ENCODE data around the gene SMAD2.
"Not testable (repeated sequence)": the region's sequence is repeated elsewhere in the genome, so short reads cannot be mapped to it uniquely, and the experiment has no call there.

The SMAD2 gene

DNA sequence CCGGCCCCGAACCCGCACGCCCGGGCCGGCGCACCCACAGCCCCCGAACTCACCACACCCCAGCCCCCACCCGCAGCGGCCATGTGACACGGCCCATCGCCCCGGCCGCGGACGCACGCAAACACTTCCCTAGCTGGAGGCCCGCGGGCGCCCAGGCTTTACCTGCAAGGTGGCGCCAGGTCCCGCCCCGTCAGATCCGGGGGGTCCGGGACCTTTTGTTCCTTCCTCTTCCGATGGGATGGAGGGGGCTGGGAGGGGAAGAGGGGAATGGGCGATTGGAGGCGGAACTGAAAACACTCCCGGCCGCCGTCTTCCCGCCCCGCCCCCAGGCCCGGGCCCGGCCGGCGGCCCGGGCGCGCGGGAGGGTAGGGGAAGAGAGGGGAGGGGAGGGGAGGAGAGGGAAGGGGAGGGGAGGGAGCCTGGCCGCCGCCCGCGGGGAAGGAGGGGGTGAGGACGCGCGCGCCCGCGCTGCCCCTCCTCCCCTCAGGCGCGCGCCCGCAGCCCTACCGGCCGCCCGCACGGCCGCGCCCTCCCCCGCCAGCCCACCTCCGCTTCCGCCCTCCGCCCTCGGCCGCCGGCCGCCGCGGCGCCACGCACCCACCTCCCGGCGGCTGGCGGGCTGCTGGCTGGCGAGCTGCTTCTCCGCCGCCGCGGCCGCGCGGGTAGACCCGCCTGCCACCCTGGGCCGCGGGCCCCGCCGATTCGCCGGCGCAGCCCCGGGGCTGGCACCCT lies at the start of gene SMAD2:
Gene SMAD2, minus strand, starts transcription at position 461 of the 732 bp plus-strand sequence. CDS start 33,903 bp downstream, outside the sequence.
- peak; percentile 58 for DNase-seq (ENCODE audit: low spot score)

DNA sequence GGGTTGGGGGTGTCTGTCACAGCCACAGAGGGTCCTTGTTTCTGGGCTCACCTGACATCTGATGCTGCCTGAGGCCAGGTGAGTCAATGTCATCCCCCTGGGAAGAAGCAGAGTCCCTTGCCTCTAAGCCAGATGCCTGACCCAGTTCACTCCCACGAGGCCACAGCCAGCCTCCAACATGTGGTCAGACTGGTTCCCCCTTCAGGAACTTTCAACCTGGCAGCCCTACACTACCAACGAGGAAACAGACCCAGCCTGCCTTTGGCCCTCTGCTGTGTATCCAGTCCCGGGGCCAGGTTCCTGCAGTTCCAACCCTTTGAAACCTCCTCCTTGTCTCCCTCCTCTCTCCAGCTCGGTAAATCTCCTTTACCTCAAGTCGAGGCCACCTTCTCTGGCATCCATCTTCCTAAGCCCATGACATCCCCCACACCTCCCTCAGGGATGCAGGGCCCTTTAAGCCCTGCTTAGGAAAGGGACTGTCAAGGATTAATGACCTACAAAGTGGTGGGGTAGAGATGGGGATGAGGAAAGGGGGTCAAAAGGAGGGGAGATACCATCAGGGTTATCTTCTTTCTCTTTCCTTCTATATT lies 49.2 kb upstream of the SMAD2 start:
- DNase-seq (ENCODE audit: low spot score): no peak

DNA sequence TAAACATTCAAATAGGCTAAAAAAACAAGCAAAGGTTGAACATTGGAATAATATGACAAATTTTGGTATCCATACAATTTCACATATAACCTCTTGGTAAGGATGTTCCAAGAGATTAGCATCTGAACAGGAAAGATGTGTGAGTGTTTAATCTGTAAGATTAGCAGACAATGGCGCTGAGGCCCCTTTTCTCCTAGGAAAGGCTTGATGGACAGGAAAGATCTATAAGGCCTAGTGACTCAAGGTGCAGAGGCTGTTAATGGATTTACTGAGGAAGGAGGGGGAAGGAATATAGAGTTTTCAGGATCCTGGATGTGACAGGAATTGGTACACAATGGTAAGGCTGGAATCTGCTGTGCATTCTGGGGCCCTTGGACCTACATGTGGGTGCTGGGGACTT lies 48.1 kb upstream of the SMAD2 start:
- DNase-seq (ENCODE audit: low spot score): no peak

DNA sequence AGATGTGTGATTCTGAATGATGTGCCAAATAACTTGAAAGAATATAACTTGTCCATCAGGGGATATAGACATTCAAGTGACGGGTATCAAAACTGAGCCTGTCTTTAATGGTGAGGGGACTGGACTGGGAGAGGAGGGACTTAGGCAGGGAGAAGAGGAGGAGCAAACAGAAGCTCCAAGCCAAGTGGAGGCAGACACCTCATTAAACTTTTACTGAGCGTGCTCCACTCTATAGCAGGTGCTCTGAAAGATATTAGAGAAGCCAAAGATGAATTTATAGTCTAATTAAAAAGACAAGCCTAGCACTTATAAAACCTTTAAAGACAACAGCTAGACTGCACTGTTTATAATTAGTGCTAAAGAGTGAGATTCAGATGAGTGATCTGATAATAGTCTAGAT lies 47.7 kb upstream of the SMAD2 start:
- no peak for DNase-seq (ENCODE audit: low spot score)

DNA sequence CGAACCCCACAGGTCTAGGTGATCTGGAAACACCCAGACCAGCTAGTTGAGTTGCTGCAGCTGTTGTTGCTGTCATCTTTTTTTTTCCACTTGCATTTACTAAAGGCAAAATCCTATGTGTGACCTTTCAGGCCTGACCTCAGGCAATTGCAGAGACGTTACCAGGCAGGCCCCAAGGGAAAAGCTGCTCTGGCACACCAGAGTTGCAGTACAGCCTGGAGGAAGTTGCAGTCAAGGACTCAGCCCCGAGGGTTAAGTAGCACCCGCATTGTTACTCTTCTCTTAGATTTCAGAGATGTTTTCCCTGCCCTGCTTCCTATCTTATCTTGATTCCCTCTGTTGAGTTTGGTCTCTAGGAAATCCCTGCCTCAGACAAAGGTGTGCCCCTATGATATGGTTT lies 45.2 kb upstream of the SMAD2 start:
- no peak for DNase-seq (ENCODE audit: low spot score)

DNA sequence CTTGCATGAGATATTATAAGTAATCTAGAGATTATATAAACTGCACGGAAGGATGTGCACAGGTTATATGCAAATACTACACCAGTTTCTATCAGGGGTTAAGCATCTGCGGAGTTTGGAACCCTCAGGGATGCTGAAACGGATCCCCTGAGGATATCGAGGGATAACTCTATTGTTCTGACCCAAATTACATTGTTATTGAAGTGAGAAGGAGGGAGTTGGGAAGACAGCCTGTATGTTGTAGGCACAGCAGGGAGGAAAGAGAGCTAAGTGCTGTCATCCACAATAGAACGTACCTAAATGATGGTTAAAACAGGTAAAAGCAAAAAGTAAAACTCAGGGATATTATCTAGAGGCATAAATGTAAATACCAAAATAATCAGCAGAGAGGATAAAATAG lies 44.6 kb upstream of the SMAD2 start:
- no peak for DNase-seq (ENCODE audit: low spot score)

DNA sequence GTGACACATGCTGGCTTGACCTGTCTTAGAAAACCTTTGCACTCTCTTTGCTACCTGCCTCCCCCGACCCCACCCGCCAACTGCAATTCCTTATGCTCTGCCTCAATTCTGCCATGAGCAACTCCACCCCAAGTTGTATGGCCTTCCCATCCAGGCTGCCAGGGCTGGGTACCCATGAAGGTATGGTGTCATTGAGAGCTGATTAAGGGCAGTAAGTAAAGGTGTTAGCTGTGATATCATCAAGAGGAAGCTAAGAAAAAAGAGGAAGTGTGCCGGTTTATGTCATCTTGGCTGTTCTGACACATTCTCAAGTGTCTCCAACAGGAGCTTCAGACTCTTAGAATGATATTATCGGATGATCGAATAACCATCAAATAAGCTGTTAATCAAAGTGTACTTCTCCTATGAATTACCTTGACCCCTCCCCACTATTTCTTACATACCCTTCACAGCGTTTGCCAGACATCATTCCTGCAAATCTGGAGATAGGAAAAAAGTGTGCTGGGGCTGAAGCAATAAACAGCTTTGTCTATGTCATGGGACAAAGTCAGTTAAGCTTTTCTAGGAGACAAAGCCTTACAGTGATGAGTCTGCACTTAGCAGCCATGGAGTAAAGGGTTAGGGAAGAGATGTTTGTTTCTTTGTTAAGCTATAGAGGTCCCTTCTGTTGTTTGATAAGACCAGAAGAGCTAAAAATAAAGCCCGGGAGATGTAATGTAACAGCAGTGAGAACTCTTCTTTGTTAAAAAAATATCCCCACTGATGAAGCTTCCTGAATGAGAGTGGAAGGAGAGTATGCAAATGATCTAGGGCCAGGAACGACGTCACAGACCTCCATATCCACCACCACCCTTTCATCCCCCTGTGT lies 40.4 kb upstream of the SMAD2 start:
- no peak for DNase-seq (ENCODE audit: low spot score)

DNA sequence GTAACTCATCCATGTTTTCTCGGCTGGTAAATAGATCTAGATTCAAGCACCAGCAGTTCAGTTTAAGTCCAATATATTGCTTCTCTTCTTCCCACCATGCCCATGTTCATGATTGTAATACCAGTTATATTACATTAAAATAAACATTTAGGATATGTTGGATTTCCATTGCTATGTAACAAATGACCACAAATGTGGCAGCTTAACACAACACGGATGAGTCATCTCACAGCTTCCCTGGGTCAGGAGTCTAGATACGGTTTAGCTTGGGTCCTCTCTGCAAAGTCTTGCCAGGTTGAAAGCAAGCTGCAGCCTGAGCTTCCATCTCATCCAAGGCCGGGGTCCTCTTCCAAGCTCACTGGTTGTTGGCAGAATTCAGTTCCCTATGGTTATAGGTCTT lies 39.4 kb upstream of the SMAD2 start:
- DNase-seq (ENCODE audit: low spot score): no peak

DNA sequence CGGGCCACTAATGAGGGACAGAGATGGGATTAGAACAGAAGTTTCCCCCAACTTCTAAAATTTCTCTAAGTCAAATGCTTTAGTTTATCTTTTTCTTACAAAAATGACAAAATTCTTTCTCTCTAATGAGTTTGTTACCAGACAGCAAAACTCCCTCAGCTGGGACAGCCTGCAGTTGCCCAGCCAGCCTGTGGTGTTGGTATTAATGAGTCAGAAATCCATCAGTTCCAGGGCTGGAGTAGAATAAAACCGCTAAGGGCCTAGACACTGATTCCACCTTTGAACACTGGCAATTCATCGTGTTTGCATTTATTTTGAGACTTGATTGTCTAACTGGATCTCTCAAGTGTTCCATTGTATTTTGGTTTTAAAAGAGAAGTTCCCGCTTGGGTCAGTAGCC lies 38.3 kb upstream of the SMAD2 start:
- no peak for DNase-seq (ENCODE audit: low spot score)

DNA sequence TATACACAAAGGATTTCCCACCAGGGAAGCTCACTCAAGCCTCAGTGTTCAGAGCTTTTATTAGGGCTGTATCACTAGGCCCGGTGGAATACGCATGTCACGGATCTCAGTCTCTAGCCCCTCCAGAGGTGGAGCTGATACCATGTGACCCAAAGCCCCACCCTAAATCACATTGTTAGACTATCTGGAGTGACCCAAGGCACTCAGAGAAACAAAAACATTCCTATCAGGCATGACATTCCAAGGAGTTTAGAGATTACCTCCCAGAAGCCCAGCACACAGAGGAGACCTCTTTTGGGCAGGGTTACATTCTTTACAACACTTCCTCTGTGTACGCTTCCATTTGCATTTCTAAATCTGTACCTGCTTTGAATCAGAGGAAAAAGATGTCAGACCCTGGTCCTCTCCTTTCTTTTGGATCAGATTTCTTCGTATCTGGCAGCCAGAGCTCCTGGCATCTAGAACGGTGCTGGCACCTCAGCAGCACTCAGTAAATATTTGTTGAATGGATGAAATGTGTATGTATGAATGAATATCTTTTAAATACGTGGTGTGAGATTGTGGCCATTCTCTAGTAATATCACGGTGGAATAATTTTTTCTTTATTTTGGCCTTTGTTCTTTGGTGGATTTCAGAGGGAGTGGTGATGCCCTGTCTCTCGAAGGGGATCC lies 37.7 kb upstream of the SMAD2 start:
- no peak for DNase-seq (ENCODE audit: low spot score)

DNA sequence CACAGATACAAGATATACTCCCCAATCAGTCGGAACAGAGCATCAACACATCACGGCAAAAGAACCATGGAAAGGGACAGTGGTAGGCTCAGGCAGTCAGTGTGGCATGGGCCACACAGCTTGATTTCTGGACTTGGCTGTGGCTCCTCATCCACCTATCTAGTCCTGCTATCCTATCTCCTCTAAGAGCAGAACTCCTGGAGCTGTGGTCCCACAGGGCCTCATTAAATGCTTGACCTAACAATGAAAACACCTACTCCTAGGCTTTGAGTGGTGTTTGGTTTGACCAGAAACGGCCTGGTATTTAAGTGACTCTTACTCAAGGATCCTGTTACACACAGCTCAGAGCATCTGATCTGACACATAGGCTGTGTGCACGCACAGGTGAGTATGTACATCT lies 33.6 kb upstream of the SMAD2 start:
- DNase-seq (ENCODE audit: low spot score): no peak

DNA sequence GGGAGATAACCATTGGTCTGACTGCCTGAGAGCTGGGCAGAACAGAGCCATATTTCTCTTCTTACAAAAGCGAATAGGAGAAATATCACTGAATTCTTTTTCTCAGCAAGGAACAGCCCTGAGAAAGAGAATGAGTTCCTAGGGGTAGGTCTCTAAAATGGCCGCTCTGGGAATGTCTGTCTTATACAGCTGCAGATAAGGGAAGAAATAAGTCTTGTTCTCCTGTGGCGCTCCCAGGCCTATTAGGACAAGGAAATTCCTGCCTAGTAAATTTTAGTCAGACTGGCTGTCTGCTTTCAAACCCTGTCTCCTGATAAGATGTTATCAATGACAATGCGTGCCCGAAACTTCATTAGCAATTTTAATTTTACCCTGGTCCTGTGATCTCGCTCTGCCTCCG lies 30.5 kb upstream of the SMAD2 start:
- not testable (repeated sequence) for DNase-seq (ENCODE audit: low spot score)

DNA sequence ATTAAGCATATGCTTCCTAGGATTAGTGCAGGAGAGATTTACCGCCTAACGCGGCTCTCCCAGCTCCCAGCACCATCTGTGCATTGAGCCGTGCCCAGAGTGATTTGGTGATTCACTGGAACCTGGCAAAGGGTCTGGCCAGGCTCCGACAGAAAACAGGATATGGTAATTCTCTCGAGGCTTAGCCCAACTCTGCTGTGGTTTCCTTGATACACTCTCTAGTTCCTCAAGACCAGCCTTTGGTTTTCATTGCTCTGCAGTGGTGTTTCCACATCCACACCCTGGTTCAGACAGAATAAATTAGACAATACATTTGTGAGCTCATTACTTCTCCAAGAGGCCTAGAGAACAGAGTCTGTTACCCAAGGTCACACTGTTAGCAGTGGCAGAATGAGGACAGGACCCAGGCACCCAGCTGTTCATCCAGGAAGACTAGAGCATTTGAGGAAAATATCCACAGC lies 23.0 kb upstream of the SMAD2 start:
- DNase-seq (ENCODE audit: low spot score): no peak

DNA sequence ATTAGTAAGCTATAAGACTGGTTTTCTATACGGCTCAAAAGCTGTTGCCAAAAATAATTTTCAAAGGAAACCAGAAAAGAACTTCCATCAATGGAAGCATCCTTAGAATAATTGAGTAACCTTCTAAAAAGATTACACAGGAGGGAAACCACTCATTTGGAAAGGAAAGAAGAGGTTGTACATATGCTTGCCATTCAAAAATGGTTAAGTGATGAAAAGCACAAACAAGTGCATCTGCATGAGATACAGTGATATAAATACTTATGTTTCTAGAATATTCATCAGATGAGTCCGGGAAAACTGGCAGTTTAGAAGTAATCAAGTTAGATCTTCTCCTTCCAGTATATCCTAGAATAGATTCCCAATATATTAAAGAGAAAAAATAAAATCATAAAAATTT lies 20.1 kb upstream of the SMAD2 start:
- DNase-seq (ENCODE audit: low spot score): no peak

DNA sequence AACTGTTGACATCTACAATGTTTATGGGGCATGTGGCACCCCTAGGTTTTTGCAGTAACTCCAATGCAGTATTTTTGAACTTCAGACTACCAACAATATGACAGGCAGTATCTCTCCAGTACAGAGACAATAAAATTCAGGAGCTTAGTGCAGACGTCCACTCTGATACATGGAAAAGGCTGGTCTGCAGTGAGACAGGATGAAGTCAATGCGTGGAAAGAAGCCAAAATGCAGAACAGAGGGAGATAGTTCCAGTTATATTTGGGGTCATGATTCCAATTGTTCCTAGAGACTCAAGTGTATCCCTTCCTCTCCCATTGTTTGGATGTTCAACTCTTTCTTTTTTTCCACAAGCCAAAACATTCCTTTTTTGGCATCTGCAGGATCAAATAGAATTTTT lies 18.7 kb upstream of the SMAD2 start:
- no peak for DNase-seq (ENCODE audit: low spot score)

DNA sequence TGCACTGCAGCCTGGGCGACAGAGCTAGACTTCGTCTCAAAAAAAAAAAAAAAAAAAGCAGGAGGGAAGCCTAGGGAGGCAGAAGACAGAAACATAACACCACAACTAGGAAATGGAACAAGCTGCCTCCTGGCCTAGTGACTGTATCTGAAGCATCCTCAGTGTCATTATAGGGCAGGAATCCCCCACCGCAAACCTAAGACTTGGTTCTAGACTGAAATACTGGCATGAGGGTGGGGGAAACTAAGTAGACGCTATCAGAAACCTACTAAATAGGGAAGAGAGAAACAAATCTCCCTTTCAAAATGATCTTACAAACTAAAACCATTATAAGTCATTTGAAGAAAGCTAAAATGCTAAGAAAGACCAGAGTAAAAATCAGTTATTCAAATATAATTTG lies 16.4 kb upstream of the SMAD2 start:
- DNase-seq (ENCODE audit: low spot score): no peak

DNA sequence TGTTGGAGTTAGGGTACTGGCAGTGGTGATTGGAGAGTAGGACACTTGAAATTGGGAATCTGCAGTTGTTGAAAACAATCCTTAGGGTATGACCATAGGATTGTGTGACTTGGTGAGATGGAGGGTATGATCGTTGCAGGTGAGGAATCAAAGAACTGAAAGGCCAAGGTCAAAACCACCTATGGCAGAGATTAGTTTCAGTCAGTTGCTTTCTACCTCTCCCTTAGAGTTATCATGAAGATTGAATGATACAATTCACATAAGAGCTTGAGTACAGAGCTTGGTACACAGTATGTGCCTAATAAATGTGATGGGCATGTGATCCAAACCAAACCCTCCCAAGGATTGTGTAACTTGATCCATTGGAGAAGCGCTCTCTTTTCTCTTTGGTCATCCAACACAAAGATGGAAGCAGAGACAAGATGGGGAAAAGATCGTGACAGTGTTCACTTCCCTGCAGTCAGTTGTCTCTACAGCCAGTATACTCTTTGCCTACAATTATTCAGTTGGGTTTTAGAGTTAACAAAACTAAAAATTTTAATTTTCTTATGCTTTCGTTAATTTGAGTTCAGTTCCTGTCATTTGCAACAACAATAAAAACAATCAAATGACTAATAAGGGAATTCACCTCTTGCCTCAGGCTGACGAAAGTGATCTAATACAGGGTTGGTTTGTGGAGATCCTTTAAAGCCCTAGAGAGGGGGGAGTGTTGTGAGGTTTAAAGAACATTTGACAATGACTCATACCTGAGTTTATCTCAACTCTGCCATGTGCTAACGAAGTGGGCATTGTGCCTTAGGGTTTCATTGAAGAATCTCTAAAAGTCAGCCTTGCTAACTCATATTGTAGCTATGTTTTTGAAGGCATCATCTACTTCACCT lies 14.8 kb upstream of the SMAD2 start:
- no peak for DNase-seq (ENCODE audit: low spot score)

DNA sequence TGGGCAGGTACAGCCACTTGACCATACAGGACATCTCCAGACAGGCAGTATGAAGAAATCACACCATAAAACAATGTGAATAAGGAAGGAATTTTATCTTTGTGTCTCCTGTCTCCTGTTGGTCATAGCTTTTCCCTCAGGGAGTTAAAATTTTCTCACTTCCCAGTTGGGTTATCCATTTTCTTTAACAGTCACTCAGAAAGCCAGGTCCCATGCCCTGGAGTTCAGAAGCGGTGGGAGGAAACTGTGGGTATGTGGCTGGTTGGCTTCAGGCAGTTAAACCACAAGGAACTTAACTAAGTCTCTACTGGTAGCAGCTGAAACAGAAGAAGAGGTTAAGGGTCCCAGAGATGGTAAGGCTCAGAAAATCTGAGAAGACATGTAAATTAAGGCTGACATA lies 6.5 kb upstream of the SMAD2 start:
- no peak for DNase-seq (ENCODE audit: low spot score)

DNA sequence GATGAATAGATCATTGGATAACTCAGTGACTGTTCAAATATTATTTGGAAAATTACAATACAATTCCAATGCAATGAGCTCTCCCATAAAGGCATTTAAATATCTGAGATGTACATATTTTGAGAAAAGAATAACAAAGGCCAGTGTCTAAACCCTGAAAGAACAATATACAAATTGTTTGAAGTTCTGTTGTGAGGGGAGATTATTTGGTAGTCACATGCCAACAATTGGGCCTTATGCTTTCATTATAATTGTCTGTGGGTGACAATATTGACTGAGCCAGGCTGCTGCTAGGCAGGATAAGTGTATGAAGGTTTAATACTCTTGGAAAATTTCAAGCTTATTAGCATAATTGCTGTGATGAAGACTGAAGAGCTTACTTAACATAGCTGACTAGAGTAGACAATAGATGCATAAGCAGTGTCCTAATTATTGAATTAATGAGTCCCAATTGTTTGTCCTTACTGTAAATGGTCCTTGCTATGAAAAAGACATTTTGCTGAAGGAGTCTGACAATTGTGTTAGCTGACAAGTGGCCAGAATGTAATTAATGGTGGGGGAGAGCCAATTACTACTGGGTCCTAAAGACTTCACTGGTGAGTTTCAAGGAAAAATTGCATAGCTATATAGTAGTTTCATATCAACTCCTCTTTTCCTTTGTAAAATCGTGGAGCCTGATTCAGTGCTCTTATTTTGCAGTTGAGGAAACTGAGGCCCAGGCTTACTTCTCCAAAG lies 5.0 kb upstream of the SMAD2 start:
- no peak for DNase-seq (ENCODE audit: low spot score)

DNA sequence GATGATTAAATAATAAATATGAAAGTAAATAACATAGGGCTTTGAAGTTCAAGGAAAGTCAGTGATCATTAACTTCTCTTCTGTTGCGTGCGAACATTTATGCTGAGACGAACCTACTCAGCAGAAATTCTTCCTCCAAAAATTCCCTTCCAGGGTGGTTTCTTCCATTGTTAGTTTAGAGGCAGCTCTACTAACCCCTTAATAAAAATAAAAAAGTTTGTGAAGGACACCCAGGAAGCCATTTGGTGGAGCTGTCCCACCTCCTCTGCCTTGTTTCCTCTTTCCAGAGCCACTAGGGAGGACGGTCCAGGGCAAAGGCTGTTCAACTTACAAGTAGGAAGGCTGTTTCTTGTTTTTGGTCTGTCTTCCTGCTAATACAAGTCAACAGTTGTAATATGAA lies 2.1 kb upstream of the SMAD2 start:
- no peak for DNase-seq (ENCODE audit: low spot score)

DNA sequence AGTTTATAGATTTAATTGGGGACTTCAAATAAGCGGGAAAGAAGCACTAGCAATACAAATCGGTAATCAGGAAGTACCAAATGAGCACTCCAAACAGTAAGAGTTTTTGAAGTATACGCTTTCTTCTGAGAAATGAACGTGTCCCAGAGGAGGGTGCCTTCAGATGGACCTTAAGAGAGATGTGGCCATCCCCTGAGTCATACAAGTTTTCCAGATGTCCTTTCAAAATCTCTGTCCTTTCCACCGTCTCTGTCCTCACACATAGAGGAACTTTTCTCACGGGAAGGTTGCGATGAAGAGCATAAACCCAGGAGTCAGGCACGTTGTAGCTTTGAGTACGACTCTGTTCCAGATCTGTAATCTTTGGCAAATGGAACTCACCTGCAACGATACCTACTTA lies 1.7 kb upstream of the SMAD2 start:
- DNase-seq (ENCODE audit: low spot score): no peak

Data from HuH-7.5 (cell line).